ENCODE measurements around the gene GBP3.
A peak's percentile ranks its signal among the peaks of the same experiment; 100 is the strongest.
"Not testable (repeated sequence)": the region's sequence is repeated elsewhere in the genome, so short reads cannot be mapped to it uniquely, and the experiment has no call there.

Gene GBP3, protein sequence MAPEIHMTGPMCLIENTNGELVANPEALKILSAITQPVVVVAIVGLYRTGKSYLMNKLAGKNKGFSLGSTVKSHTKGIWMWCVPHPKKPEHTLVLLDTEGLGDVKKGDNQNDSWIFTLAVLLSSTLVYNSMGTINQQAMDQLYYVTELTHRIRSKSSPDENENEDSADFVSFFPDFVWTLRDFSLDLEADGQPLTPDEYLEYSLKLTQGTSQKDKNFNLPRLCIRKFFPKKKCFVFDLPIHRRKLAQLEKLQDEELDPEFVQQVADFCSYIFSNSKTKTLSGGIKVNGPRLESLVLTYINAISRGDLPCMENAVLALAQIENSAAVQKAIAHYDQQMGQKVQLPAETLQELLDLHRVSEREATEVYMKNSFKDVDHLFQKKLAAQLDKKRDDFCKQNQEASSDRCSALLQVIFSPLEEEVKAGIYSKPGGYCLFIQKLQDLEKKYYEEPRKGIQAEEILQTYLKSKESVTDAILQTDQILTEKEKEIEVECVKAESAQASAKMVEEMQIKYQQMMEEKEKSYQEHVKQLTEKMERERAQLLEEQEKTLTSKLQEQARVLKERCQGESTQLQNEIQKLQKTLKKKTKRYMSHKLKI

DNA sequence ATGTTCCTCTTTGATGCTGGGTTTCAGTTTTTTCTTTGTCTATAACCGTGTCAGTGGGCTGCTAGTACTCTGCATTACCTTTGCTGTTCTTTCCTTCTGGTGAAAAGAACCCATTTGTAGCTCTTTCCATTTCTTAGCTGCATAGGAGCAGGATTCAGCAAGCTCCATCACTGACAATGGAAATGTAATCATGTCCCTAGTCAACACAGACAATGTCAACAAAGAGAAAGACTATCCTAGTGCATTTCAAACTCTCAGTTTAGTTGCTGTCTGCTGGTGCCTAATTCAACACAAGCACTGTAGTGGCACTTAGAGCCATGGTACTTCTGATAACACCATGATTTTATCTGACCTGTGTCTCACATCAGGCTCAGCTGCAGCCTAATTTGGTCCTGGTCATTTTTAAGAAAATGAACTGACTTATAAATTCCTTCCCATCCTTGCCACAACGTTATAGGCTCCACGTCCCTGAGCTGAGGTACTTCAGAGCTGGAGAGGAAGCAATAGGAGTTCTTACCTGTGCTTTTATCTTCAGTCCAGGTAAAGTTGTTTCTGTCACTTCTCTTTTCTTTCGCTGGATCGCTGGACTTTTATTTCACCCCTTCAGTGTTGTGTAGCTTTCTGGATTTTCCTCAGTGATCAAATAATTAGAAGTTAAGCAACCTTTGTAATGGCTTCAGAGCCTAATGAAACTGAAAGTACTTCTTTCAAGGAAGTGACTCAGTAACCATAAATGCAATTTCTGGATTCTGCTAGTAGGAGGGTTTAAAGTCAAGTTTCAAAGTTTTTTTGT lies at the start of gene GBP3:
Gene GBP3 (minus strand): TSS at position 700 of the 793 bp plus-strand sequence. CDS start 2,145 bp downstream, outside the sequence.
- peak; percentile 8 for DNase-seq

DNA sequence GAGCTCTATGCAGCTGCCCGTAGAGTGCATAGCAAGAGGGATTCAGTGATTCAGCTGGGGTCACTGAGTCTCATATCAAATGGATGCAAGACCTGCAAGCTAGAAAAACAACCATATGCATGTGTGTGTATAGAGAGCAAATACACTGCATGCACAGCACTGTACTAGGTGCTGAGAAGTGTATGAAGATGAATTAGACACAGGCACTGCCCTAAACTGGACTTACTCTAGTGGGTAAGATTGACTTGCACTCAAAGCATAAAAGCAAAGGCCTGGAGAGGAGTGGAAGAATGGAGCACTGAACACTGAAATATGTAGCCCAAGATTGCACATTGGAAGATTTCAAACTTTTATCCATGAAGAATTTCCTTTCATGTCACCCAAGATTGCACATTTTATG lies 47.8 kb upstream of the GBP3 start:
- no peak for DNase-seq

DNA sequence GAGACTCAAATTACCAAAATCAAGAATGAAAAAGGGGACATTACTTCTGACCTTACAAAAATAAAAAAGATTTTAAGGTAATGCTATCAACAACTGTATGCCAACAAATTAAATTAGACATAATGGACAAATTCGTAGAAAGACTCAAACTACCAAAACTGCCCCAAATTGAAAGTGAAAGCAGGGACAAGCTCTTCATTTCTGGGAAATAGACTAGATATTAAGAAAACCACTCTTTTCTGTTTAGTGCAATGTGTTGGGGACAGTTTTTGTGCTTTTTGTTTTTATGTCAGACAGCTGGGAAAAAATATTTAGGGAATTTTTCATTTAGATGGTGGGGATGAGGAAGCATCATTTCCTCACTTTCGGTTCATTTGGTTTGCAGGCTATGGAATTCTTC lies 47.3 kb upstream of the GBP3 start:
- no peak for DNase-seq

DNA sequence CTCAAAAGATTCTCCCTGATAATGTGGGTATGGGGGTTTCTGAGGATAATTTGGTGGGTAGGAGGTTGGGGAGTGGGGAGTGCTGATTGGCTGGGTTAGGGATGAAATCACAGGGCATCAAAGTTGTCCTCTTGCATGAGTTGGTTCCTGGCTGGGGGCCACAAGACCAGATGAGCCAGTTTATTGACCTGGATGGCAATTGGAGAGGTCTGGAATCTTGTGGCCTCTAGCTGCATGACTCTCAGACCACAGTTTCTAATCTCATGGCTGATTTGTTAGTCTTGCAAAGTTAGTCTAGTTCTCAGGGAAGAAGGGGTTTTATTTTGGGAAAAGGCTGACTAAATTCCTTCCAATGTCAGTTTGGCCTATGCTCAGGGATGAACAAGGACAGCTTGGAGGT lies 45.6 kb upstream of the GBP3 start:
- no peak for DNase-seq

DNA sequence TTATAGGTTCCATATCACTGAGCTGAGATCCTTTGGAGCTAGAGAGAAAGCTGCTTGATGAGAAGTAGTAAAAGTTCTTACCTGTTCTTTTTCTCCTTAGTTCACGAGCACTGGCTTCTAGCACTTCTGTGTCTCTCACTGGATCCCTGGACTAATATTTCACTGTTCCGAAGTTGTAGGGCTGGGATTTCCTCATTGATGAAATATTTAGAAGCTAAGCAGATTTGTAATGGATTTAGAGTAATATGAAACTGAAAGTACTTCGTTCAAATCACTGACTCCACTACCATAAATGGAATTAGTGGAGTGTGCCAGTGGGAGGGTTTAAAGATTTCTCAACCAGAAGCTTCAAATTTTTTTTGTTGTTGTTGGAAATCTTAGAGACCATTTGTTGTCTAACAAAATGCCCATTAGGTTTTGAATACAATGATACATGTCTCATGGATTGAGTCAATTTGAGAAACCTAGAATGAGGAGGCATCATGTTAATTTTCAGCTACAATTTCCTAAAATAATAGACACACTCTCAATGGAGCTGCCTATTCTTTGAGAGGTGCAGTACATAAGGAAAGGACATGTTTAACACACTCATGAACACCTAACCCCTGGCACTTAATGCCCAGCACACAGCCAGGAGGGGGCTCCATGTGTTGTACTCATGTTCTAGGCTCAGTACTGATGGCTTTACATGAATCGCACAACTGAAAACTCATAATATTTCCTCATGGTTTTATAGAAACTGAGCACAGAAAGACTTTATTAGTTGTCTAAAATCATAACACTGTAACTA lies 42.6 kb upstream of the GBP3 start, which contains the start of gene GBP1:
Gene GBP1 (minus strand): TSS at position 130 of the 790 bp plus-strand sequence. CDS start 1,974 bp downstream, outside the sequence.
- DNase-seq: peak; percentile 42

DNA sequence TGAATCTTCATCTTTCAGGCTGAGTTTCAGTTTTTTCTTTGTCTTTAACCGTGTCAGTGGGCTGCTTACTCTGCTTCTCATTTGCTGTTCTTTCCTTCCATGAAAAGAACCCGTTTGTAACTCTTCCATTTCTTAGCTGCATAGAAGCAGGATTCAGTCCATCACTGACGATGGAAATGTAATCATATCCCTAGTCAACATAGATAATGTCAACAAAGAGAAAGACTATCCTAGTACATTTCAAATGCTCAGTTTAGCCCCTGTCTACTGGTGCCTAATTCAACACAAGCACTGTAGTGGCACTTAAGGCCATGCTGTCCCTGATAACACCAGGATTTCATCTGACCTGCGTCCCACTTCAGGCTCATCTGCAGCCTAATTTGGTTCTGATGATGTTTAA lies 42.0 kb upstream of the GBP3 start:
- DNase-seq: no peak

DNA sequence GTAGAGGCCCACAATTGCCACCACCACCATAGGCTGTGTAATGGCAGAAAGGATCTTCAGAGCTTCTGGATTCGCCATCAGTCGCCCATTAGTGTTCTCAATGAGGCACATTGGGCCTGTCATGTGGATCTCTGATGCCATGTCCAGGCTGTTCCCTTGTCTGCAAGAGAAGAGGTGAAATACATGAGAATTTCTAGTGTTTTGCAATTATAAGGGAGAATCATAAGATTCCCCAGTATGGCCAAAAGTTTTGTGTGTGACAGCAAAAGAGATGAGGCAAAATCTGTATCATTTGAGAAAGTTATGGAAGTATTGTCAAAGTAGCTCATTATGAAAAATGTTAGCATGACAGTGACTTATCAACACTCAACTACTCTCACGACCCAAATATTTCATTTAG lies 40.4 kb upstream of the GBP3 start:
- no peak for DNase-seq

DNA sequence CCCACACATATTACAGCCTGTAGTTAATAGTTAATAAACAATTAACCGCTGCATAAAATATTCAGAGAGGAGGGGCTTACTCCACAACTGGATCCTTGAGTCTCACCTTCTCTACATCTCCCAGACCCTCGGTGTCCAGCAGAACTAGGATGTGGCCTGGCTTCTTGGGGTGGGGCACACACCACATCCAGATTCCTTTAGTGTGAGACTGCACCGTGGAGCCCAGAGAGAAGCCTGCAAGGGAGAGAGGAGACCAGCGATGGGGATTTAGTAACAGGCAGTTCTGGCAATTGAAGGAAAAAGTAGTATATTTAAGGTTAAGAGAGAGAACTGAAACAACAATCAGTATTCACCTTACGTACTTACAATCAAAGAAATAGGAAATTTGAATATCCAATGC lies 37.4 kb upstream of the GBP3 start:
- DNase-seq: no peak

DNA sequence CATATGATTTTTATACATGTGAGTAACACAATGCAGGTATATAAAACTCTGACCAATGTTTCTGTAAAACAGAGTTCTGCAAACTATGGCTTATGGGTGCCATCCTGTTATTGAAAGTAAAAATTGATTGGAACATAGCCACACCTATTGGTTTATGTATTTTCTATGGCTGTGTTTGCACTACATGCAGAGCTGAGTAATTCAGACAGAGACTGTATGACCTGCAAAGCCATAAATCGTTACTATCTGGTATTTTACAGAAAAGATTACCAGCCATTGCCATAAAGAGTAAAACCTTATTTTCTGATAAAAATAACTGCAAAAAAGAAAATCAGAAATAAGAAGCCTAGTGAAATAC lies 29.3 kb upstream of the GBP3 start:
- DNase-seq: no peak

DNA sequence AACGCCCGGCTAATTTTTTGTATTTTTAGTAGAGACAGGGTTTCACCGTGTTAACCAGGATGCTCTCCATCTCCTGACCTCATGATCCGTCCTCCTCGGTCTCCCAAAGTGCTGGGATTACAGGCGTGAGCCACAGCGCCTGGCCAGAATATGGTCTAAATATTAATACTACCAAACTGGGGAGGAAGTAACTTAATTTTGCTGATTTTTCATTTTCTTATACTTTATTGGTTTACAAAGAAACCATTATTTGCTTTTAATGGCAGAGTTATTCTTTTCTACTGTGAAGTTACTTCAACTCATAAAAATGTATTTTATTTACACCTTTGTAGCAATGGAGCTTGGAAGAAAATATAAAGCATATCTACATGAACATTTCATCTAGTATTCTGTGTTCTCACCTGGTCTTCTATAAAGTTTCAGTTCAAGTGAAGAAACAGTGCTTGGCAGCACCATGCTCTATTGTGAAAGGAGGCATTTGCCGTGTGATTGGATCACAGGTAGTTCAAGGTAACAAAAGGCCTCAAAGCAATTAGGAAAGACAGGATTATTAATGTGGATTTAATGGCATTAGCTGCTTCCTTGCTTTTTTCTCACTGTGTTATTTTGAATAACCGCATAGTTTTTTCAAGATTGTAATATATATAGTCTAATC lies 28.8 kb upstream of the GBP3 start:
- DNase-seq: no peak

DNA sequence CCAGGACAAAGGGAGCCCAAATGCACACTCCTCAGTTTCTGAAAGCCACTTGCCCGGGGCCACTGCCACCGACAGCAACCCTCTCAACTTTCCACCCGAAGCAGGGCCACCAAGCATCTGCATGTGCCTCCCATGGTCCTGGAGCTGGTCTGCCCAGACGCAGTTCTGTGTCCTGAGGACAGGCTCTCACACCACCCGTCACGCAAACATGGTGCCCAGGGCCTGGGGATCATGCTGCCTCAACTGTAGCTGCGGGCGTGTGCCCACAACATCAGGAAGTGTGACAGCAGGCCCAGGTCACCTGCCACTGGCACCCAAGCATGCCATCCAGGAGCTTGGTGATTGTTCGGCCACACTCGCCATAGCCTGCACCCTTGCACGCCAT lies 28.0 kb upstream of the GBP3 start:
- no peak for DNase-seq

DNA sequence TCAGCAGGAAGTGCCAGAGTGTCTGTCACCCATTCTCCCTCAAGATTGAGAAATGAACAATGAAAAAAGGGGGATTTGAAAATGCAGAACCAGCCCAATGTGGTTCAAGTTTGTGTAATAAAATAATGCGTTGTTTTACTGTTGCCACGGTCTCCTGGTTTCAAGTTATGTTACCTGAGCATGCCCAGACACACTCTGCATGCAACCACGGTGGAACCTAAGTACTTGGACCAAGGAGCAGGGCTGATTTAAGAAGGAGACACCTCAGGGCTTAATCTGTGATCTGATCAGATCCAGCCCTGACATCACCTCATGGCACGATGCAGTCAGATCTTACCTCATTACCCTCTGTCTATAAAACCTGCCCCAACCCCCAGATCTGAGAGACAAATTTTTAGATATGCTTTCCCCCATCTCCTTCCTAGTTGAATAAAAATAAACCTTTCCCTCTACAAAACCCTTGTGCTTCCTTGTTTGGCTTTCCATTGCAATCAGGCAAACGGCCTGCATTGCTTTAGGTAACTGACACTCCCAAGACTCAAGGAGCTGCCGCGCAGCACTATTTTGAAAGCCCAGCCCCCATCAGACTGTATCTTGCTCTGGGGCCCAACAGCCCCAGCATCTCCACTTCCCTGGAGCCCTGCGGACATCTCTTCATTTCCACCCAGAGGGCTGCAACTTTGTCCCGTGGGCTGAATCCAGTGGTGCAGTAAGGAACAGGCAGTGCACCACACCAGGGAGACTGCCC lies 27.4 kb upstream of the GBP3 start:
- DNase-seq: not testable (repeated sequence)

DNA sequence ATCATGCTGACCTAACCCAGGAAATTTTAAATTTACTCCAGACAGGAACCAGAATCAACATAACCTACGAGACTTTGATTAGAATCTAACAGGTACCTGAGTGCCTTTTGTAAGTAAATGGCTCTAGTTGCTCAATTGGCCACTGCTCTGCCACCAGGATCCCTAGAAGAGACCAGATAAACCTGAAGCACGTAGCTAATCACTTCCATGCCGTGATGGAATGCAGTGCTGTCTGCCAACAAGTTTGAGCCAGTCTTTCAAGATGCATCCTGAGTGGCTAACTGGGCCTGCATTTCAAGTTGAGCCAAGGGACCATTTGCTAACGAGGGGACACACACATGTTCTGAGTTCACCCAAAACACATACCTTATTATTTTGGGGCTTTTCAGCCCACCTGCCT lies 26.5 kb upstream of the GBP3 start:
- not testable (repeated sequence) for DNase-seq

DNA sequence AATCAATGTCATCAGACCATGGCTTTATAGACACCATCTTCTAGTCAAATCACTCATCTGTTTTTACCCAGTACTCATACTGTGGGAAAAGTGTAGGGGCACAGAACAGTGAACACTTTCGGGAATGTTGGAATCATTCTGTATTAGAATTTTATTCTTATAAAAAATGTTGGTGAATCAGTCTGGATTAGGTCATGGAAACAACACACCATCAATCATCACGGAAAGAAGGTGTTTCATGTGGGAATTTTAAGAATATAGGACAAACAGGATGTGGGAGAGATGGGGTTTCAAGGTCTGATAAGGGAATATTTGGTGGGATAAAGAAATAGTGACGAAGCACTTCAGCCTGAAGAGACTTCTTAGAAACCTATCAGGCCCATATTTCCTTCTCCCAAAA lies 25.1 kb upstream of the GBP3 start:
- no peak for DNase-seq

DNA sequence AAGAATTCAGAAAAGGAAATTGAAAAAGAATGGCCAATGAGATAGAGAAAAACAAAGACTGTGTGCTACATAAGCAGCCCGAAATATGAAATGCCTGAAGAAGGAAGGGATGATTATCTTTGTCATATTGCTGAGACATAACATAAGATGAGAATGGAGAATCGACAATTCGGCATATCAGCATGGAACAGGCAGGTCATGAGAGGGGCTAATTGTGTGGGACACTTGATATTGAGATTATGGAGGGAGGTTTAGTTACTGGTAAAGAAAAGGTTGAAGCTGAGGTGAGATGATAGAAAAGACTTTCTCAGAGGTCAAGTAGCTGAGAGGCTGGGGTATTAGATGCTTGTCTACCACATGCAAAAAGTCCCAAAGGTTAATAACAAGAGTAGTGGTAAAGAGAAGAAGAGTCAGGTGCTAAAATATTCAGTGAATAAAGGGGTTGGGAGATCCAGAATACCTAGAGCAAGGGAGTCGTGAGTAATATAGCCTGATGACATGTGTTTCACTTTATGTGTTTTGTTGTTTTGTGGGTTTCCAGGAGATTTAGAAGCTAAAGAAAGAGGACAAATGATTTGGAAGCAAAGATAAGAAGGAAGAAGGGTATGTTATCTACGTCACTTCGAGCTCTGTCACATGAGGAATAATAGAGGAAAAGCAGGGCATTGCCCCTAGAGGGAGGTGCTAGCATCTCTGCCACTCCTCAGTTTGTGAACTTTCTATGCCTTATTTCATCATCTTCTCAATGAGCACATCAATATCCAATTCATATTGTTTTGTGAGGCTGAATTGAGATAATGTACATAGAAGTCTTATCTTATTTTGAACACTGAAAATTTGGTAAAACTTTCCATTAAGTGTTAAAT lies 23.9 kb upstream of the GBP3 start:
- DNase-seq: not testable (repeated sequence)

DNA sequence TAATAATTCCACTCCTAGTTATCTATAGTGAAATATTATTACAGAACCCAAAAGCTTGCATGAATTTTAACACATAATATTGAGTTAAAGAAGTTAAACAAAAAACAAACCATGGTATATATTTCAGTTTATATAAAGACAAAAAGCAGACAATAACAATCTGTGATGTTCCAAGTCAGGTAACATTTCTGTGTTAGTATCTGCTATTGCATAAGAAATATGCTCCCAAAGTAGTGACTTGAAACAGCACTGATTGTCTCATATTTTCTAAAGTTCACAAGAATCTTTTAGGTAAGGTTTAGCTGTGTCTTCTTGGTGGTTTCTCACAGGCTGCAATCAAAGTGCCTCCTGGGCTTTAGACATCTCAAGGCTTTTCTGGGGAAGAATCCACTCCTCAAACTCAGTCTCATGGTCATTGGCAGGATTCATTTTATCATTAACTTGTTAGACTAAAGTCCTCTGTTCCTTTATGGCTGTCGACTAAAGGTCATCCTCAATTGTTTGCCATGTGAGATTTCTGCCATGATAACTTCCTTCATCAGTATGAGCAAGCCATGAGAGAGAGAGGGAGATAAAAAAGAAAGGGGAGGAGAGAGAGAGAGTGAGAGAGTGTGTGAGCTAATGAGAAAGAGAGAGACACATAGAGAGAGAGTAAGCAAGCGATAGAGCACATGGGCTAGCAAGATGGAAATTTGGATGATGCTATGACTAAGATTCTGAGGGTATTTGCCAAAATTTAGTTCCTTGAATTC lies 22.5 kb upstream of the GBP3 start:
- no peak for DNase-seq

DNA sequence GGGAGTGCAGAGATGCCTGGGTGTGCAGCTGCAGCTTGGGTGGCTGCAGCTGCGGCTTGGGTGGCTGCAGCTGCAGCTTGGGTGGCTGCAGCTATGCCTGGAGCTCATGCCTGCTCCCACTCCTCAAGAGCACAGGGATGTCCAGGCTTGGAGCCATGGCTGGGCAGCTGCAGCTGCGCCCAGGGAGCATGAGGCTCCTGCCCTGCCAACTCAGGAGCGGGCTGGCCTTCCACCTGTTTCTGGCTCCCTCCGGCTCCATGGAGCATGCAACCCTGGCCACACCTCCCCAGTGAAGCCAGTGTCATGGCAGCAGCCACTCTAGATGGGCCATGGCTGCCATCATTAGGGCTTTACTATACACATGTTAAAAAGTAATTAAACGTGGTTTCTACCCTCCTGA lies 21.3 kb upstream of the GBP3 start:
- DNase-seq: no peak

DNA sequence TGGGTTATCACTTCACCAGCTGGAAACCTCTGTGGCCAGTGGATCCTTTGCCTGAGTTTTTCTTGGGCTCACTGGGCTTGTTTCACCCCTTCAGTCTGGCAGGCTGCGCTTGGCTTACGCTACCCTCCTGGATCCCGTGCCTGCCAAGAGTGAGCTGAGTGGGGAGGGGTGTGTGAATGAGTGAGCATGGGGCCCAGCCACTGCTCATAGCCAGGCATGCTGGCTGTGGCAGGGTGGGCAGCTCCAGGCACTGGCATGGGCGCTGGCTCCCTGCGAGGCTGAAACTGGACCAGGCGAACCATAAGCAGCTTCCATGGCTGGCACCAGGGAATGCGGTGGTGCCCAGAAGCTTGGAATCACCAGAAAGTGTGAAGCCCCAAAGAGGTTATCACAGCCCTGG lies 19.8 kb upstream of the GBP3 start:
- DNase-seq: no peak

DNA sequence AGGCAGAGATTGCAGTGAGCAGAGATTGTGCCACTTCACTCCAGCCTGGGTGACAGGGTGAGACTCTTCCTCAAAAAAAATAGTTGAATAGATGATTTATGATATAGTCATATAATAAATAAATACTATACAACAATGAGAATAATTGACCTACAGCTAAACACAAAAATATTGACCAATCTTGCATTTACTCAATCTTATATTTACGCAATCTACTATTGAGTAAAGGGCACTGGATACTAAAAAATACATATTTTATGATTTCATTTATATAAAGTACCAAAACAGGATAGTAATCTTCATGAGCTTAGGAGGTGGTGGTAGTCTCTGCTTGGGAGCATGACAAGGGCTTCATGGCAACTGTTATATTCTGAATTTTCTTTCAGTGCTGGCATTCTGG lies 19.1 kb upstream of the GBP3 start:
- no peak for DNase-seq

DNA sequence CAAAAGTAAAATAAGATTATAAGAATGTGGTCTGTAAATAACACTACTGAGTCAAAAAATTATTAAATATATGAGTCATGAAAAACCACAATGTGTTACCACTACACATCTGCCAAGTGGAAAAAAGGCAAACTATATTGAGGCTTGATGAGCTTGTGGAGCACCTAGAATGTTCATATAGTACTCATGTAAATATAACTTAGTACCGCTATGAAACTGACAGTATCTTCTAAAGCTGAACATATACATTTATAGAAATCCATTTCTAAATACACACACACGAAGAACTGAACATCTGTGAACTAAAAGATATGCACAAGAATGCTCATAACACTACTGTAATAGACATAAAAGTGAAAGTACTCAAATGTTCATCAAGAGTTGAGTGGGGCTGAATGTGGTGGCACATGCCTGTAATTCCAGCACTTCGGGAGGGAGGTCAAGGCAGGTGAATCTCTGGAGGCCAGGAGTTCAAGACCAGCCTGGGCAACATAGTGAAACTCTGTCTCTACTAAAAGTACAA lies 18.5 kb upstream of the GBP3 start:
- DNase-seq: peak; percentile 5

Measured in amniotic stem cell (primary cell).